ENCODE data around the gene AP1M1.

GRCh38 chr19:16229322-16229641 is 31.6 kb downstream of the AP1M1 start:
- TF ChIP-seq CTCF (IDR thresholded peaks at IDR 0.05): no peak
- no peak for TF ChIP-seq POLR2A (IDR thresholded peaks at IDR 0.05)

Measured in heart left ventricle (tissue), 13 donors.